HuH-7.5 (cell line): ENCODE data around the gene SPECC1.
"Not testable (repeated sequence)": the region's sequence is repeated elsewhere in the genome, so short reads cannot be mapped to it uniquely, and the experiment has no call there.

ENCODE experiments used
- DNase-seq: peaks from one replicate; pipeline ENCODE4 v3.0.0; 2011; ENCODE audit warnings: low spot score

The SPECC1 gene

GRCh38 chr17:20094777-20095176 is 85.6 kb downstream of the SPECC1 start:
- no peak for DNase-seq

GRCh38 chr17:20095336-20096080 is 86.3 kb downstream of the SPECC1 start:
- DNase-seq, result peak; percentile 21

- DNase-seq, result no peak
Observed at GRCh38 chr17:20096430-20096829, 87.3 kb downstream of the SPECC1 start.

- no peak for DNase-seq
Observed at GRCh38 chr17:20097330-20097729, 88.2 kb downstream of the SPECC1 start.

GRCh38 chr17:20098314-20098713 is 89.2 kb downstream of the SPECC1 start:
- no peak for DNase-seq

- not testable (repeated sequence) for DNase-seq
Observed at GRCh38 chr17:20100806-20101205, 91.6 kb downstream of the SPECC1 start.

- DNase-seq, result no peak
Observed at GRCh38 chr17:20103454-20104446, 94.6 kb downstream of the SPECC1 start.

- DNase-seq, result no peak
Observed at GRCh38 chr17:20105539-20106280, 96.6 kb downstream of the SPECC1 start.

- not testable (repeated sequence) for DNase-seq
Observed at GRCh38 chr17:20106446-20106845, 97.3 kb downstream of the SPECC1 start.

GRCh38 chr17:20109076-20109475 is 99.9 kb downstream of the SPECC1 start:
- DNase-seq, result no peak

- no peak for DNase-seq
Observed at GRCh38 chr17:20111538-20111937, 102.4 kb downstream of the SPECC1 start.

- DNase-seq, result no peak
Observed at GRCh38 chr17:20114466-20114865, 105.3 kb downstream of the SPECC1 start.

- peak; percentile 19 for DNase-seq
Observed at GRCh38 chr17:20116683-20117309, 107.6 kb downstream of the SPECC1 start.

- DNase-seq, result no peak
Observed at GRCh38 chr17:20118280-20118679, 109.1 kb downstream of the SPECC1 start.

GRCh38 chr17:20120836-20121235 is 111.7 kb downstream of the SPECC1 start:
- DNase-seq, result no peak

GRCh38 chr17:20121359-20122253 is 112.4 kb downstream of the SPECC1 start:
- peak; percentile 47 for DNase-seq

- DNase-seq, result no peak
Observed at GRCh38 chr17:20122254-20122879, 113.2 kb downstream of the SPECC1 start.

GRCh38 chr17:20123209-20123608 is 114.0 kb downstream of the SPECC1 start:
- no peak for DNase-seq

GRCh38 chr17:20125724-20126123 is 116.6 kb downstream of the SPECC1 start:
- DNase-seq, result no peak

GRCh38 chr17:20127360-20128035 is 118.3 kb downstream of the SPECC1 start:
- DNase-seq, result no peak
